Measurements from ENCODE around the gene DIO3. TPM values are rescaled to one million over a fixed set of nuclear protein-coding genes. Genes with fewer than 3 reads are reported as not detected.

DIO3 gene
- total RNA-seq, 1 experiment from 2014 or later = 0.03 TPM

- no peak for DNase-seq (ENCODE audit: low spot score)
These were observed 36.9 kb downstream of the DIO3 start for GRCh38 chr14:101598159-101598558.

DNA sequence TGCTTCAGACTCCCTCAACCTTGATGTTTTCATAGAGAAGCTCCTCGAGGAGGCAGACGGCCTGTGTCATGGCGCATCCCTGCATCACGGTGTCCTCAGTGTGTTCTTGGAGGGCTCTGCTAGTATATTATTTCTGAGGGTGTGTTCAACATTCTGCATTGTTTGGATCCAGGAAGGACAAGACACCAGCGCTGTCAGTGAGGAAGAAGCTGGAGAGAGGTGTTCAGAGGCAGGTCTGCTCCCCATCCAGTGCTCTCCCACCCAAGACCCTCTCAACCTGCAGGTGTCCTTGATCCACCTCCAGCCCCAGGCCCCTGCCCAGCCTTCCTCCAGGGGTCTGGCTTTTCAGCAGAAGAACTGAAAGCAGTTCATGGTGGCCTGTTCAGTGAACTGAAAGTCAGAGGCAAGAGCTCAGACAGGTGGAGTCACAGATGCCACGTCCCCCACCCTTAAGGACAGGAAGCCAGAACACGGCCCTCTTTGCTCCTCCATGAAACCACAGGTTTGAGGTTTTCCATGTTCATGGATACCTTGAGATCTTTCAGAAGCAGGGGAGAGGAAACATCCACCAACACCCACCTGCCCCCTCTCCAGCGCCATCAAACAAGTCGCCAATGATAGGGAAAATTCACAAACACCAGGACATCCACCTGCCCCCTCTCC is 37.4 kb downstream of the DIO3 start:
- DNase-seq (ENCODE audit: low spot score) = no peak

DNA sequence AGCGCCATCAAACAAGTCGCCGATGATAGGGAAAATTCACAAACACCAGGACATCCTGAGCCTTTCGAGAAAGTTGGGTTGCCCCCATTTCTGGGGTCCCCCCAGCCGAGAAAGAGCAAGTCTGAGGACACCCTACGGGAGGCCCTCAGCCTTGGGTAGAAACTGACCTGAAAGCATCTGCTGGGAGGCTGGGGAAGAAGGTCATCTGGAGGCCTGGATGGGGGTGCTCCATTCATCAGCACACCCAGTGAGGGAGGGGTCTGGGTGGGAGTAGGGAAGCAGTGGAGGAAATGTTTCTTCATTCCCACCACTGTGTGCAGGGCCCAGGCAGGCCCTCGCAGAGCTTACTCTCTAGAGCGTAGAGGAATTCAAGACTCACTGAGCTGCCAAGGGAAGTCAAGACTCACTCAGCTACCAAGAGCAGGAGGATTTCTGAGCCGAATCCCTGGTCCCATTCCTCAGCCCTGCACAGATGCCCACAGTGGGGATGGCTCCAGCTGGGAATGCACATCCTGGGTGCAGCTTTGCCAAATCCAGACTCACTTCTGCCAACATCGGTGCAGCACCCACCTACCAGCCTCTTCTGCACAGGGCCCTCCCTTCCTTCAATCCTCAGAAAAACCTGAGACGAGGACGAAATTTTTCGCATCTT is 38.1 kb downstream of the DIO3 start:
- DNase-seq (ENCODE audit: low spot score) = no peak

GRCh38 chr14:101600336-101600890 is 39.1 kb downstream of the DIO3 start:
- DNase-seq (ENCODE audit: low spot score) = no peak

- DNase-seq (ENCODE audit: low spot score) = no peak
These were observed 39.8 kb downstream of the DIO3 start for GRCh38 chr14:101600891-101601605.

DNA sequence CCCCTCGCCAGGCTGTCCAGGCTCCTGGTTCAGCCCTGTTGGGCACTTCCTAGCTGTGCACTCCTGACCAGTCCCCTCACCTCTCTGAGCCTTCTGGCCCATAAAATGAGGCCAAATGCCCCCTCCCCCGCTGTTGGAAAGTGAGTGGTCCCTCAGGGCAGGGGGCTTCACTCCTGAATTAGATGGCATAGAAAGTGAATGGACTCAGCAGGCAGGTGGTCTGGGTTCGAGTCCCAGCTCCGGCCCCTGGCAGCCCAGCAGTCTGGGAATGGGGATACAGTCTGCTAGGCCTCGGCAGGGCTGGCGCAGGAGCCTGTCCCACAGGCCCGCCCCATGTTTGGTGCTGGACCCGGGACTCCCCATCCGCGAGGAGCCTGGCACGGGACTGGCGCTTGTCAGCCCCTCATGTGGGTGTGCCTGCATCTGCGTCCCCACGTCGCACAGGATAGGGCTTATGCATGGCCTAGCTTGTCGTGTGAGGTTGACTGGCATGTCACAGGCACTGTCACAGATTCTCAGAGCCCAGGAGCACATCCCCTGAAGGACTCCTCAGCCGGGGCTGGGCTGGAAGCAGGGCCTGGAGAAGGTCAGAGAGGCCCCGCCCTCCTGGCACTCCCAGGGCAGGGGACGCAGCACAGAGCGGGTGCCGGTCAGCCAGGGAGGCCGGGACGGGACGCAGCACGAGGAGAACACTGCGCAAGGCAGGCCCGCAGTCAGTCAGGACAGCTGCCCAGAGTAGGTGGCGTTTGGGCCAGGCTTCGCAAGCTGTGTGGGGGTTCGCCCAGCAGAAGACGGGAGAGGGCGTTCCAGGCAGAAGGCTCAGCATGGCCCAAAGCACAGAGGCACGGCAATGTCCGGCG is 40.5 kb downstream of the DIO3 start:
- no peak for DNase-seq (ENCODE audit: low spot score)

- DNase-seq (ENCODE audit: low spot score) = no peak
These were observed 41.2 kb downstream of the DIO3 start for GRCh38 chr14:101602466-101602840.

GRCh38 chr14:101603096-101603495 is 41.8 kb downstream of the DIO3 start:
- no peak for DNase-seq (ENCODE audit: low spot score)

DNA sequence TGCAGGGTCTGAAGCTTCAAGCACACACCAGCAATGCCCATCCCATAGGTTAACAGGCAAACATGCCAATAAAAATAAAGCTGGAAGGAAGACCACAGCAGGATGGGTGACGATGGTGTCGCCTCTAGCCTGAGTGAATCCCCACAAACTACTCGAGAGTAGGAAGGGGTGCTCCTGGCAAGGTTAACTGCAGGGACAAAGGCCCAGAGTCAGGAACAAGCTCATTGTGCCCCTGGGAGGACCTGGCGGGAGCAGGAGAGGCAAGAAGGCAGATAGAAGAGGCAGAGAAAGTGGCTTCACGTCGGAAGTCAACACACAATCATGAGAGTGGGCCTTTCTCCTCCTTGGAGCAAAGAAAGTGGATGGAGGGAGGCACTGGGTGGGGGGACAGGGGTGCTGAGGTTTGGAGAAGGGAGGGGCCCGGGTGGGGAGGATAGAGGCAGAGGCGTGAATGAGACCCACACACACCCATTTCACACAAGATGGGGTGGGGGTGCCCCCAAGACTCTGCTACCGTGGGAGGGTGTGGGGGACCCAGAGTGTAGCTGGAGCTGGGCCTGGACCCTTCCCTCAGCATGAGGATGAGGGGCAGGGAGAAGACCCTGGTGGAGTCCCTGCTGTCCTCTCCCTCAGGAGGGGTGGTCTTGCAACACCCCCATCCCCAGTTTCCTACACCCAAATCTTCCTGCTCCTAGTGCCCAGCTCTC is 43.1 kb downstream of the DIO3 start:
- DNase-seq (ENCODE audit: low spot score) = no peak

GRCh38 chr14:101604935-101605780 is 43.9 kb downstream of the DIO3 start:
- DNase-seq (ENCODE audit: low spot score) = no peak

- no peak for DNase-seq (ENCODE audit: low spot score)
These were observed 44.5 kb downstream of the DIO3 start for GRCh38 chr14:101605836-101606235.

Other genes starting within 250 kb of the DIO3 start
- gene PPP2R5C, start 200.2 kb downstream of the DIO3 start, total RNA-seq (2014; rRNA removed; shearing (Covaris generic)) = 41.4 and 47.9 TPM in 2 replicates

Measured in HT-29 (cell line).